Ovary (tissue), 9 donors: ENCODE results near the gene DLK1. TPM values are rescaled to one million over a fixed set of nuclear protein-coding genes. Genes with fewer than 3 reads are reported as not detected.

Source experiments
- DNase-seq, 5 donors: peaks; one replicate each; pipeline ENCODE4 v3.0.0-alpha.2; 2019 to 2020
- H3K27ac ChIP-seq, 2 donors: fragments of 200-600 bp; one replicate each; pipeline versions ENCODE4 v1.5.1 to v1.8.0; 2019 to 2022
- H3K27me3 ChIP-seq: fragments of 200-600 bp; one replicate; pipeline ENCODE4 v1.8.0; 2022
- H3K36me3 ChIP-seq: fragments of 200-600 bp; sonication (generic); one replicate; pipeline ENCODE4 v1.5.1; 2019
- H3K4me1 ChIP-seq: one replicate; pipeline ENCODE4 v1.8.1; 2013; ENCODE audit warnings: mild to moderate bottlenecking, moderate library complexity; ENCODE audit not compliant: insufficient read depth
- H3K4me3 ChIP-seq: fragments of 200-600 bp; sonication (generic); one replicate; pipeline ENCODE4 v1.5.1; 2017
- H3K9me3 ChIP-seq, 2 donors: fragments of 200-600 bp in 1 of 2; sonication (generic) in 1 of 2; one replicate each; pipeline versions ENCODE4 v1.5.1 to v1.8.1; 2013 to 2019; ENCODE audit warnings: mild to moderate bottlenecking in 1 of 2, moderate library complexity in 1 of 2
- EP300 ChIP-seq: sonication (generic); formaldehyde crosslinking; IDR thresholded peaks from one replicate; pipeline ENCODE4 v1.6.1; 2017; ENCODE audit warnings: antibody characterized with exemption
- POLR2A ChIP-seq: fragments of 450-650 bp; IDR thresholded peaks from one replicate; pipeline ENCODE4 v1.6.1; 2017; ENCODE audit warnings: antibody characterized with exemption, mild to moderate bottlenecking, moderate library complexity
- WGBS, 3 donors: extraction: QIAGEN DNeasy Blood & Tissue Kit in 1 of 3; methylation state at CpG; one replicate each; pipeline versions ENCODE4 v1.1.5 to v1.1.7; 2013 to 2017; 5-methylcytosine and 5-hydroxymethylcytosine counted together
- intact Hi-C, 4 donors: fragments of 100-400 bp; cut with DNase I; formaldehyde crosslinking; loops; one replicate each; pipeline versions ENCODE4 v1.11.0 to v1.15.1; 2022 to 2023
- polyA plus RNA-seq, 2 donors: library from polyadenylated mRNA; stranded (reverse); fragments of 200-250 nt in 1 of 2; fragments of 350-450 nt in 1 of 2; fragmentation: Illumina TruSeq in 1 of 2; extraction: RNeasy Lipid Tissue Mini Kit (QIAGEN cat#74804) in 1 of 2; gene quantifications; one replicate each; pipeline ENCODE4 v1.2.3, GENCODE V29; 2013 to 2014
- total RNA-seq, 7 donors: library from RNA; depleted of rRNA in 2 of 7; stranded (reverse); fragments of >200 nt in 2 of 7; fragmentation: NEBNext Ultra II Directional in 3 of 7; extraction: Animal tissue kit (Norgen Biotek cat#: 25700) in 3 of 7; gene quantifications; one replicate each; pipeline versions ENCODE4 v1.1.0 to v1.2.4, GENCODE V29; 2016 to 2023
- TF ChIP-seq, protein P1 (sequence below), 3 donors: fragments of 450-650 bp in 2 of 3; fragments of 200-600 bp in 1 of 3; IDR thresholded peaks; one replicate each; pipeline versions ENCODE4 v1.5.1 to v1.8.0; 2016 to 2022; ENCODE audit warnings: antibody characterized with exemption in 3 of 3, mild to moderate bottlenecking in 1 of 3
- donor health status: DM: no; HTN: no; CAD: no; lungs with moderate emphysema.
- donor health status: DM: no; HTN: no; CAD: no.
- donor health status: Bipolar disorder and iron deficiency.
- donor health status: DM: yes; HTN: yes; CAD: no.
- donor health status: DM: no; HTN: no; CAD: no.
- donor health status: DM: yes; HTN: yes; CAD: no.

The DLK1 gene
- total and polyA plus RNA-seq, 9 donors, result 34.2 to 1,875 (median 108) TPM

DNA sequence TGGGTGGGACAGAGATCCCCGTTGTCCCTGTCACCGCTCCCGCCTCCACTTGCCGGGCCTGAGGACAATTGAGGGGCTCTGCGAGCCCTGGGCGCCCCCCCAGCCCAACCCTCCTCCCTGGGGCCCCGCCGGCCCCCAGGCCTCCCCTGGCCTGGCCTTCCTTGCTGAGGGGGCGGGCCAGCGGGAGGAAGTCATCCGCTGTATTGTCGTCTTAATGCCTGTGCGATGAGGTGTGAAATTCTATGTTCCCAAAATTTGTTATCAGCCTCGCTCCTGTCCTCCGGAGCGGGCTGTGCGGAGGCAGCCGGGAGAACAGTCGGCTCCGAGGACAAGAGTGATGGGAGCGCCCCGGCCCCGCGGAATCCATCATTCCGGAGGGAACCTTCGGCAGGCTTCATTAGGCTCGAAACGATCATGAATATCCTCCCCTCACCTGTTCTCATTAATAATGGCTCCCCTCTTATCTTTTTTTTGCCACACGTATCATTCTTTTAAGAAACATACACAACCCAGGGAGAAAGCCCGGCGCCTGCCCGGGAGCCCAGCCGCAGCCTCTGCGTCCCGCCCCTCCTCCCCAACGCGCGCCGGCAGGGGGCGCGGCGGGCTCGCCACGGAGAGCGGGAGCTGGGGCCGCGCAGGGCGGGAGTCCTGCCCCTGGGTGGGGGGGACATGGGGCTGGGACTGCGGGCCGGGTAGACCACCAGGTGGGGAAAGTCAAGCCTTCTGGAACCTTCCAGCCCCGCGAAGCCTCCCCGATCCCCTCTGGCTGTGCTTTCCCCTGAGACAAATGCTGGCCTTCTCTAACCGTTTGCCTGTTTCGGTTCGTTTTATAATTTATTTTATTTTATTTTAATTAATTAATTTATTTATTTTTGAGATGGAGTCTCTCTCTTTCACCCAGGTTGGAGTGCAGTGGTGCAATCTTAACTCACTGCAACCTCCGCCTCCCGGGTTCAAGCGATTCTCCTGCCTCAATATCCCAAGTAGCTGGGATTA, 17.1 kb upstream of the DLK1 start:
- WGBS, 3 donors, result 19 to 27% (median 27%) methylated on average over 54 to 59 of the region's 59 CpGs
- peak; percentile 64 to 82 (median 74) for DNase-seq
- intact Hi-C loops, result loop anchor here in 2 of 4 donors (2.0 to 10.0 kb wide), 5 partner anchors 29 to 193 kb away; partner anchors contain the start of genes MEG3 (in 1 of the 2) and RTL1 (in 1 of the 2)
- peaks cover 23% of the 10 kb centered on the region for H3K4me1 ChIP-seq
- no peaks in the 10 kb centered on the region for H3K36me3 ChIP-seq
- H3K4me3 ChIP-seq, result no peak overlapping the region
- H3K27me3 ChIP-seq, result no peaks in the 10 kb centered on the region
- no peak for TF ChIP-seq EP300
- peak; percentile 18 for TF ChIP-seq POLR2A
- TF ChIP-seq, protein P1, sequence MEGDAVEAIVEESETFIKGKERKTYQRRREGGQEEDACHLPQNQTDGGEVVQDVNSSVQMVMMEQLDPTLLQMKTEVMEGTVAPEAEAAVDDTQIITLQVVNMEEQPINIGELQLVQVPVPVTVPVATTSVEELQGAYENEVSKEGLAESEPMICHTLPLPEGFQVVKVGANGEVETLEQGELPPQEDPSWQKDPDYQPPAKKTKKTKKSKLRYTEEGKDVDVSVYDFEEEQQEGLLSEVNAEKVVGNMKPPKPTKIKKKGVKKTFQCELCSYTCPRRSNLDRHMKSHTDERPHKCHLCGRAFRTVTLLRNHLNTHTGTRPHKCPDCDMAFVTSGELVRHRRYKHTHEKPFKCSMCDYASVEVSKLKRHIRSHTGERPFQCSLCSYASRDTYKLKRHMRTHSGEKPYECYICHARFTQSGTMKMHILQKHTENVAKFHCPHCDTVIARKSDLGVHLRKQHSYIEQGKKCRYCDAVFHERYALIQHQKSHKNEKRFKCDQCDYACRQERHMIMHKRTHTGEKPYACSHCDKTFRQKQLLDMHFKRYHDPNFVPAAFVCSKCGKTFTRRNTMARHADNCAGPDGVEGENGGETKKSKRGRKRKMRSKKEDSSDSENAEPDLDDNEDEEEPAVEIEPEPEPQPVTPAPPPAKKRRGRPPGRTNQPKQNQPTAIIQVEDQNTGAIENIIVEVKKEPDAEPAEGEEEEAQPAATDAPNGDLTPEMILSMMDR (IDR thresholded peaks at IDR 0.05), result peak in 2 of 3 donors; percentile 29 to 84
- peak overlapping the region; percentile 91 to 98 for H3K27ac ChIP-seq
- H3K9me3 ChIP-seq, result no peaks in the 10 kb centered on the region

DNA sequence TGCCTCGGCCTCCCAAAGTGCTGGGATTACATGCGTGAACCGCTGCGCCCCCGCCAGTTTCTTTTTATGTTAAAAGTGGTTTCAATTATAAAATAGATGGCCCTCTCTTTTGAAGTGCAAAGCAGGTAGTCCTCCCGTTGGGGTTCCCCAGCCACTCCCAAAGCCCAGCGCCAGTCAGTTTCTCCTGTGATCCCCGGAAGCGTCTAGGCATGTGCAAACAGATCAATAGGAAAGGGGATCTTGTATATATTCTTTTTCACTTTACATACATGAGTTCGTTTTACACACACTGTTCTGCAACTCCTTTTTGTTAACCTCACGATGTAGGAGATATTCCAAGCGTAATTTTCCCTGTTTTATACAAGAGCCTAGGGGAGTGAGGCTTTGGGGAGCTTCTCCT, 16.3 kb upstream of the DLK1 start:
- no peak for DNase-seq
- Histone ChIP-seq H3K4me1 (peaks cover 23% of the 10 kb centered on the region), H3K9me3 (no peaks in the 10 kb centered on the region), H3K36me3 (no peaks in the 10 kb centered on the region), H3K4me3 (no peak overlapping the region), H3K27ac (peak overlapping the region in 1 of 2 donors; percentile 91), H3K27me3 (no peaks in the 10 kb centered on the region)
- intact Hi-C loops, result loop anchor here in 2 of 4 donors (5.0 to 10.0 kb wide), 2 partner anchors 46 to 192 kb away; partner anchors contain the start of gene RTL1 (in 1 of the 2)
- WGBS, 3 donors, result 86 to 92% (median 86%) methylated on average over 12 of the region's 12 CpGs
- TF ChIP-seq, protein P1 (IDR thresholded peaks at IDR 0.05), result no peak
- no peak for TF ChIP-seq POLR2A
- no peak for TF ChIP-seq EP300

DNA sequence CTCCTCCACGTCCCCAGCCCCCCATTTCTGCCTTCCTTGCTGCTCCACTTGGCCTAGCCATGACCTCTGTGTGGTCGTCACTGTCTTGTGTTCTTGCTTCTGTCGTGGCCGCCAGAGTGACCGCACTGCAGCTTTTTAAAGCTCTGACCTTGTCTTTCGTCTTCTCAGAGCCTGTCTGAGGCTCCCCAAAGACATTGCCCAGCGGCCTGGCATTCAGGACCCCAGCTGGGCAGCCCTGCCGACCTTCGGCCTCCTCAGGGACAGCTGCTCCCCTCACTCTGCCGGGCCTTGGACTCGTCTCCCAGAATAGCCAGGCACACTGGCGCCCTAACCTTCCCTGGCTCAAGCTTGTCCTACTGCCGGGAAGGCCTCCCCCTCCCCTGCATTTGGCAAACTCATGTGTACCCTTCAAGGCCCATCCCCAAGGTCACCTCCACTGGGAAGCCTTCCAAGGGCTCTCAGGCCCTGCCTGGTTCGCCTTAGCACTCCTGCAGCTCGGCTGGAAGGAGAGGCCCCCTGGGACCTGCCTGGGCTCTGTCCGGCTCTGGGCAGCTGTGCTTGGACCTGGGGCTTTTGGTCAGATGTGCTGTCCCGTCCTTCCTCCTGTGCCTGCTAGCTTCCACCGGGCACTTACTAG, 15.7 kb upstream of the DLK1 start:
- H3K27me3 ChIP-seq, result no peaks in the 10 kb centered on the region
- peaks cover 23% of the 10 kb centered on the region for H3K4me1 ChIP-seq
- H3K9me3 ChIP-seq, result no peaks in the 10 kb centered on the region
- no peak overlapping the region for H3K4me3 ChIP-seq
- peak; percentile 76 to 91 (median 81) for DNase-seq
- peak overlapping the region; percentile 48 to 91 for H3K27ac ChIP-seq
- intact Hi-C loops, result loop anchor here in 2 of 4 donors (5.0 to 10.0 kb wide), 2 partner anchors 46 to 191 kb away; partner anchors contain the start of gene RTL1 (in 1 of the 2)
- WGBS, 3 donors, result 43 to 67% (median 48%) methylated on average over 15 to 18 of the region's 18 CpGs
- H3K36me3 ChIP-seq, result no peaks in the 10 kb centered on the region
- TF ChIP-seq POLR2A (peak; percentile 12), EP300 (no peak)

DNA sequence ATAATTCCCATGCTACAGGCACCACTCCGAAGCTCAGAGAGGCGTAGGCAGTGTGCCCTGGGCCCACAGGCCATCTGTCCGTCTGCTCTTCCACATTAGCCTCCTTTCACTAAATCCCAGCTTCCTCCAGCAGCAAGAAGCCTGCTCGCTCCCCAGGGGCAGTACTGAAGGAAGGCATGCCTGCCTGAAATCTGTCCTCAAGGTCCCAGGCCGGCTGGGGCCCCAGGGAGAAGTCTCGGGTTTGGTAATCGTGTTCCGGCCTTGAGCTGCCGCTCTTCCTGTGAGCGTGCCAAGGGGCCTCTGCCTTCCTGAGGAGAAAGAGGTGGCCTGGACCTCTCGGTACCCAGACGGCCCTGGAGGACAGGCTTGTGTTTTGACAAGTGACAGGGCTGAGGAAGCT, 15.2 kb upstream of the DLK1 start:
- 41 to 54% (median 45%) methylated on average over 12 of the region's 12 CpGs for WGBS, 3 donors
- TF ChIP-seq POLR2A, result peak; percentile 11
- TF ChIP-seq EP300, result no peak
- intact Hi-C loops, result loop anchor here in 2 of 4 donors (5.0 to 10.0 kb wide), 2 partner anchors 47 to 191 kb away; partner anchors contain the start of gene RTL1 (in 1 of the 2)
- H3K27ac ChIP-seq, result peak overlapping the region; percentile 48 to 91
- H3K36me3 ChIP-seq, result no peaks in the 10 kb centered on the region
- H3K4me1 ChIP-seq, result peaks cover 23% of the 10 kb centered on the region
- no peaks in the 10 kb centered on the region for H3K27me3 ChIP-seq
- no peaks in the 10 kb centered on the region for H3K9me3 ChIP-seq
- peak; percentile 63 to 81 (median 74) for DNase-seq
- no peak overlapping the region for H3K4me3 ChIP-seq

DNA sequence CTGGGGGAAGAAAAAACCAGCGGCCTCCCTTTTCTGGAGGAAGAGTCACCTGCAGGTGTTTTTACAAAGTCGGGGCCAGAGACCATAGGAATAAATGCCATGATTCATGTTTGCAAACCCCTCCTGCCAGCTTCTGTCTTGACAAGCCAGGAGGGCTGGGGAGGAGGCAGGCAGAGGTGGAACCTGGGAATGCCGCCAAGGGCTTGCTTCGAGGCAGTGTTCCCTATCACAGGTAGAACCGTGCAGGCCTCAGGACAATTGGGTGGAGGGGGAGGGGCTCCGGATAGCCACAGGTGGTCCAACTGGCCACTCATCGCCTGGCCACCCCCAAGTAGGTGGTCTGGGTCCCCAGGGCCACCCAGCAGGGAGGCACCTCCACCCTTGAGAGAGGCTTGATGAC, 14.2 kb upstream of the DLK1 start:
- DNase-seq, result peak in 4 of 5 donors; percentile 37 to 64 (median 56)
- TF ChIP-seq POLR2A (no peak), EP300 (no peak)
- TF ChIP-seq, protein P1 (IDR thresholded peaks at IDR 0.05), result no peak
- Histone ChIP-seq H3K36me3 (no peaks in the 10 kb centered on the region), H3K4me1 (peaks cover 23% of the 10 kb centered on the region), H3K27ac (peak overlapping the region in 1 of 2 donors; percentile 91), H3K9me3 (no peaks in the 10 kb centered on the region), H3K27me3 (no peaks in the 10 kb centered on the region), H3K4me3 (no peak overlapping the region)
- 83 to 88% (median 84%) methylated on average over 7 of the region's 7 CpGs for WGBS, 3 donors
- intact Hi-C loops, result loop anchor here in 2 of 4 donors (5.0 to 10.0 kb wide), 2 partner anchors 48 to 190 kb away; partner anchors contain the start of gene RTL1 (in 1 of the 2)
